Activated T-cell treated with anti-CD3 and anti-CD28 coated beads for 4 hours (primary cell): ENCODE results near the gene CDK14.
"Not testable (repeated sequence)": the region's sequence is repeated elsewhere in the genome, so short reads cannot be mapped to it uniquely, and the experiment has no call there.

ENCODE experiments used
- DNase-seq: peaks from one replicate; pipeline ENCODE4 v3.0.0-alpha.2; 2020

CDK14 gene

DNA sequence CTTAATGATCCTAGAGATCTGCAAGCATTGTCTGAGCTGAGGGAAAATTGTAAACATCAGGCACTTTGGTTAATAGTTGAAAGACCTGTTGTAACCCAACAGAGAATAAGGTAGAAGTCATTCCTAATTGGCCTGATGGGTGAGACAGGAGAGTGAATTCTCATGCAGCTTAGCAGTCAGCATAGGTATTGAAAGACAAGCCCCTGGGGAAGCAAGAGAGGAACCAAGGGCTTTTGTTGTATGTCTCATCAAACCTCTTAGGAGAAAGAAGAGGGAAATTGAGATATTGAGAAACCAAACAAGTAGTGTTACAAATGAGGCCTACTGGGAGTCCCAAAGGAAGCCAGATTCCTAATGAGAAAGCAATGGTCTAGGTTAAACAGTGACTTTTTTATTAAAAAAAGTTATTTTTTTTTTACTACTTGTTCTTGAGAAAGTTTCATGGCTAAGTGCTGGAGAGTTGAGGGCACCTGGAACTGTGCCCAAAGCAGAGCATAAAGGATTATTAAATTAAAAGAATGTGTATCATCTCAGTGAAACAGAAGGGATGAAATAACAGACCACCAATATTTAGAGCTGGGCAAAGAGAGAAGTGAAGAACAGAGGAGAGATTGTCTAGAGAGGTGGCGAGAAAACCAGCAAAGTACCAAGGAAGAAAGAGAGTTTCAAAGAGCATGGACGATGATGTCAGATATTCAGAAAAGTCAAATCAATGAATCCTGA lies 168.9 kb downstream of the CDK14 start:
- no peak for DNase-seq

DNA sequence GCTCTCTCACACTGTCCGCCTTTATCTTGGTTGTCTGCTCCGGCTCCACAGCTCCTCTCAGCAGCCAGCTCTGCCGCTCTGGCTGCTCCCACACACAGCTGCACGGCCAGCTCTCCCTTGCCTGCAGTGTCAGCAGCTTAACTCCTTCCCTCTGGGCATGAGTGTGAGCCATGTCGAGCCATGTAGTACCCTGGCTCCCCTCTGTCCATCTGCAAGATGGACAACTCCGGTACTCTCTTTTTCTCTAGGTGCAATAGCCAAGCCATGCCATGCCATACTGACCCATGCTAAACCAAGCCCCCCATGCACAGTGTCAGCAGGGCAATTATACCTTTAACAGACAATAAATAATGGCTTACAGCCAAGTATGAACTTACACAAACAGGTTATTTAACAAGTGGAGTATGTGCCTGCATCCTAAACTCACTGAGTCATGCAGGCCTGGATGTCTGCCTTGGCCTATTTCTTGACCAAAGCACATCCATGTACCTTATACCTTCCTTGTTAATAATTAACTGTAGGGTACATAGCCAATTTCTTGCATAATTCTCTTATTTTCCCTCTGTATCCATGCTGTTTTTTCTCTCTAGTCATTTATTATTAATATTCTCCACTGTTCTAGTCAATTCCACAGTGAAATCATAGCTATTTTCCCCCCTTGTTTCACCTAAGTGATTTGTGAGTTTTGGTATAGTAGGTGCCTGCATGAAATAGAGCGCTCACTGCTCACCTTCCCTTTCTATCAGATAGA lies 170.9 kb downstream of the CDK14 start:
- DNase-seq, result no peak

DNA sequence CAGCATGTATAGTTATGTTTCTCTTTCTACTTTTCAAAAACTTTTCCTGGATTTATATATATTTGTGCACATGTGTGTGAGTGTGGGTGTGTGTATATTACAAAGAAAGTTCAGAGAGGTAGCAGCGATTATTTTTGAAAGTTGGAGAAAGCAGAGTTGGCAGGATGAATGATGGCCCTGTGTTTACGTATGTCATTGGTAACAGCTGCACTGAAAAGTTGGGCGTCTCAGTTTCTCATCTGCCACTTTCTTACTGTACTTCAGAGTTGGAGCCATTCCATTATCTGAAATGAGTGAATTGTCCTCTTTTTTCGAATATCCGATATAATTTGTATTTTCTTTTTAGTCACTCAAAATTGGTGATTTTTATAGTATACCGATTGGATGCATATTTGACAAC lies 172.2 kb downstream of the CDK14 start:
- no peak for DNase-seq

GRCh38 chr7:90769036-90769435 lies 172.9 kb downstream of the CDK14 start:
- DNase-seq, result no peak

DNA sequence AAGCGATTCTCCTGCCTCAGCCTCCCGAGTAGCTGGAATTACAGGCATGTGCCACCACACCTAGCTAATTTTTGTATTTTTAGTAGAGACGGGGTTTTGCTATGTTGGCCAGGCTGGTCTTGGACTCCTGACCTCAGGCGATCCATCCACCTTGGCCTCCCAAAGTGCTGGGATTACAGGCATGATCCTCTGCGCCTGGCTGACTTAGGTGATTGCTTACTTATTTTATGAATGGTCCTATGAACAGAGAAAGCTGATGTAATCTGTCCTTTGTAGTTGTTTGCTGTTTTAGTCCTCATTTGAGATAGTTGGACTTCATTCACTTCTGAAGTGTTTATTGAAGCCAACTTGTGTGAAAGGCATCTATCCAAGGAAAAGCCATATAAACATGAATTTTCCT lies 173.4 kb downstream of the CDK14 start:
- DNase-seq, result not testable (repeated sequence)

DNA sequence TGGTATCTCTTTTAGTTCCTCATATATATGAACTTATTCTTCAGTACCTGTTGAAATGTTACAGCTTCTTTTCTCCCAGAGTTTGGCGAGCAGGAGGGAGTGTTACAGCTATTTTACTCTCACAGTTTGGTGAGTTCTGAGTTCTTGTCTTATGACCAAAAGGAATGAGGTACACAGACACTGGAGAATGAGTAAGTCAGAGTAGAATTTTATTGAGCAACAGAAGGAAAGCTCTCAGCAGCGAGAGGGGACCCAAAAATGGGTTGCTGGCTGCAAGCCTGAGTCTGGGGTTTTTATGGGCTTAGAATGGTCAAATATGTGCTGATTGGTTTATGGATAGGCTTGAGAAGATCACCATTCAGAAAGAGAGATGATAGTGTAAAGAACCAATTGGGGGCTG lies 175.2 kb downstream of the CDK14 start:
- no peak for DNase-seq

- DNase-seq, result no peak
These were observed 176.3 kb downstream of the CDK14 start for GRCh38 chr7:90772410-90772809.

DNA sequence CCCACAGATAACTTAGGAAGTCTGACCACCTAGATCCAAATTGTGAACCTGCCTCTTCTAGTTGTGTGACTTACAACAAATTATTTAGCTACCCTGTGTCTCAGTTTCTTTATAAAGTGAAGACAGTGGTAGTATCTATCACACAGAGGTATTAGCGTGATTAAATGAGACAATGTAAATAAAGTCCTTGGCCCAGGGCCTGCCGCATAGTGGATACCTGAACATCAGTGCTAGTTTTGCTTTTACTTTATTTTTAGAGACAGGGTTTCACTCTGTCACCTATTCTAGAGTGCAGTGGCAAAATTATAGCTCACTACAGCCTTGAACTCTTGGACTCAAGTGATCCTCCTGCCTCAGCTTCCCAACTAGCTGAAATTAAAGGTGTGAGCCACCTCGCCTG lies 177.1 kb downstream of the CDK14 start:
- DNase-seq, result no peak

GRCh38 chr7:90774706-90775105 lies 178.6 kb downstream of the CDK14 start:
- no peak for DNase-seq

GRCh38 chr7:90775383-90775965 lies 179.4 kb downstream of the CDK14 start:
- DNase-seq, result no peak

DNA sequence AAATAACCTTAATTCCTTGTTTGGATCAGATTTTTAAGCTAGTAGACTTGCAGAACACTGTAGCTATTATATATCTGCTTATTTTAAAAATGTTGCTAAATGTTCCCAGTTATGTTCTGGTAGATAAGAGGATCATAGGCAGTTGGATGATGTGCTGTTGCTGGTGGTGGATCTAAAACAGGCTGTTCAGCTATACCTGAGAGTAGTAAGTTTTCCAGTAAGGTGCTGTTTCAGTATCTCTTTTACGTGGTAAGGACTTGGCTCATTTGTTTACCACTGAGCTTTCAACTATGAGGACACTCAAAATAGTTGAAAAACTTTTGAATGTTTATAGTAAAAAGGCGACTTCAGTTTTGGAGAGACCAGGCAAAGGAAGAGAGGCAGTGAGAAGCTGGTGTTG lies 180.9 kb downstream of the CDK14 start:
- no peak for DNase-seq

- DNase-seq, result no peak
These were observed 181.3 kb downstream of the CDK14 start for GRCh38 chr7:90777465-90777864.

DNA sequence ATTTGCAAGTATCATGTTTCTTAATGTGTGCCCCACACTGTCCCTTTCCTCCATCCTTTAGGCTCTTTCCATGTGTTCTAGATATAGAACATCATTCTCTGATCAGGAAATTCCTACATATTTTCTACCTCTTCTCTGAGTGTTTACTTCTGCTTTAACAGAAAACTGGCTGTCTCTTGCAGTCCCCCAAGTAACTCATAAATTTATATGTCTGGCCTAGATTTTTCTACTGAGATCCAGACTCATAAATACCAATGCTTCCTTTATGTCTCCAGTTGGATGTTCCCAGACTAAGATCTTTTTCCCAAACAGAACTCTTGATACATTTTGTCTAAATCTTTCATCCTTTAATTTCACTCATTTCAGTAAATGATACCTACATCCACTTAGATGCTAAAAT lies 181.8 kb downstream of the CDK14 start:
- DNase-seq, result no peak

DNA sequence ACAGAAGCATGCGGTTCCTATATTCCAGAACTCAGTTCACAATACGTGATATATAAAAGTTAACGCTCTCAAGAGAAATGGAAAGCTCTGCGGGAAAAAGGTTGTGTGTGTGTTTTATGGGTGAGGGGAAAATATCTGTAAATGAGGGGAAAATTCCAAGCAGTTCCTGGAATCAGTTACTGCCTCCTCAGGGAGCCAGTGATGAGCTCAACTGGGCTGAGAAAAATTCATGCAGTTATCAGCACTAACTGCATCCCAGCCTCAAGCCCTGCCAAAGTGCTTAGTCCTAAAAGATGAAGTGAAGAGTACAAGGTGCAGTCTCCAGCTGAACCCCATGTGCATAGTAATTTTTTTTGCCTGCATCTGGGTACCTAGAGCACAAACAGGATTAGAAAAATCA lies 191.9 kb downstream of the CDK14 start:
- no peak for DNase-seq

DNA sequence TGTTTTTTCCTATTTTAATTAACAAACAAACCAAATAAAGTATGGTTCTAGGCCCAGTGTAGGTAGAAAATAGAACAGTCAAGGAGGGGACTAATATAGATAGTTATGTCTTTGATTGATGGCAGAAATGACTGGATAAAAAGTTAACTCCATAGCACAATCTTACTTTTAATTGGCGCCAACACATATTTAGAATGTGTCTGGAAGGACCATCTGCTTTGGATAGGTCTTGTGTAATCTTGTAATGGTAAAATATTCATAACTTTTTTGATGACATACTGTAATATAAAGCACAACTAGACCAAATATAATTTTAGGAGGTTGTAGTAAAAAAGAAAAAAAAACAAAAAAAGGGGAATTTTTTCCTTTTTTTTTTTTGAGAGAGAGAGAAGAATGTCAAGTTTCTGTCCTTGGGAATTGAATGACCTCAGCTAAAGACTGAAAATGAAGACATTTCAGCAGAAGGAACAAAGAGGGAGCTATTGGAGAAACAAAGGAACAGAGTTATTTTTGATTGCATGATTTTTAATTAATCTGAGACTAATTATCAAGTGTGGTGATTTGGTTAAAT lies 193.7 kb downstream of the CDK14 start:
- no peak for DNase-seq

- no peak for DNase-seq
These were observed 195.5 kb downstream of the CDK14 start for GRCh38 chr7:90791596-90791995.

- no peak for DNase-seq
These were observed 196.2 kb downstream of the CDK14 start for GRCh38 chr7:90792301-90792700.

- not testable (repeated sequence) for DNase-seq
These were observed 198.1 kb downstream of the CDK14 start for GRCh38 chr7:90794234-90794633.

DNA sequence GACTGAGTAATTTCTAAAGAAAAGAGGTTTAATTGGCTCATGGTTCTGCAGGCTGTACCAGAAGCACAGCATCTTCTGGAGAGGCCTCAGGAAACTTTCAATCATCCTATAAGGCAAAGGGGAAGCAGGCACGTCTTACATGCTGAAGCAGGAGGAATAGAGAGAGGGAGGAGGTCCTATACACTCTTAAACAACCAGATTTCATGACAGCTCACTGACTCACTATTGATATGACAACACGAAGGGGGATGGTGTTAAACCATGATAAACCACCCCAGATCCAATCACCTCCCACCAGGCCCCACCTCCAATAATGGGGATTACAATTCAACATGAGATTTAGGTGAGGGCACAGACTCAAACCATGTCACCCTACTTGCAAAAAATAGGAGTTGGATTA lies 201.5 kb downstream of the CDK14 start:
- no peak for DNase-seq

GRCh38 chr7:90804370-90804769 lies 208.2 kb downstream of the CDK14 start:
- no peak for DNase-seq

GRCh38 chr7:90815552-90815951 lies 219.4 kb downstream of the CDK14 start:
- DNase-seq, result not testable (repeated sequence)

DNA sequence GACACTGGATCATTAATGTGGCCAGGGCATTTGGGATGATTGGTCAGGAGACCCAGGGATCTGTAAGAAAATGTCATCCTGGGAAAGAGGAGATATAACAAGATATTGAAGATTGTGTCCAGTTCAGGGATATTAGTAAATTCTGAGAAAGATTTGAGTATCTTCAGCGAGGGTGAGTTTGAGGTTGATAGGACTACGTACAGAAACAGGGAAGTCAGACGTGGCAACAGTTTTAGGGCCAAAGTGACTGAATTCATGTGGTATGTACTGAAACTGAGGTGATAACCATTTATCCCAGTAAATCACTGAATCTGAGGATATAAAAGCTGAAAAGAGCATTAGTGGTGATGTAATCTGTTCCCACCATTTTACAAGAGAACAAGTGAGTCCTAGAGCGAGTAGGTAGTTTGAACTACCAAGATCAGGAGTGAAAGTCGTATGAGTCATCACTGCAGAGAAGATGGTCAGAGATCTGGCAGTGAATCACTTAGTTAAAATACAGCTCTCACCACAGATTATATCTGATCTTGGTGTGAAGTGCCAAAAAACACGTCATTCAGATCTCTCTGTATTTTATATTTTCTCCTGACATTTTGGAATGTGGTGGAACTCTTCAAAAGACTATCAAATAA lies 220.5 kb downstream of the CDK14 start:
- no peak for DNase-seq

DNA sequence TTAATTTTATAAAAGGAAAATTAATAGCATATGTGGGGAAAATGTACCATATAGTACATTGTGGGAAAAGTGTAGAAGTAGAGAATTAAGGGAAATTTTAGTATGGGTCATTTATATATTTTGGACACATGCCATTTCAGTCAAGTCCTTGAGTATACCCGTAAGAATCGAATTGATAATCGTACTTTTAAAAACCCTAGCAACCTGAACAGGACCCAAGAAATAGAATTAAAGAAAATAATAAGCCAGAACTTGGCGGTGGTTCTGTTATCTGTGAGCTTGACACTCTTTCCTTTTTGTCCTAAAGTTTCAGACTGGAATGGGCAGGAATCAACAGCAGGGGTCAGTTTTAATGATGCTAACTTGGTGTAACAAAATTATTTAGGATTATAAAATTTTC lies 221.0 kb downstream of the CDK14 start:
- no peak for DNase-seq
